Measurements from ENCODE around the gene LAMA5.

DNA sequence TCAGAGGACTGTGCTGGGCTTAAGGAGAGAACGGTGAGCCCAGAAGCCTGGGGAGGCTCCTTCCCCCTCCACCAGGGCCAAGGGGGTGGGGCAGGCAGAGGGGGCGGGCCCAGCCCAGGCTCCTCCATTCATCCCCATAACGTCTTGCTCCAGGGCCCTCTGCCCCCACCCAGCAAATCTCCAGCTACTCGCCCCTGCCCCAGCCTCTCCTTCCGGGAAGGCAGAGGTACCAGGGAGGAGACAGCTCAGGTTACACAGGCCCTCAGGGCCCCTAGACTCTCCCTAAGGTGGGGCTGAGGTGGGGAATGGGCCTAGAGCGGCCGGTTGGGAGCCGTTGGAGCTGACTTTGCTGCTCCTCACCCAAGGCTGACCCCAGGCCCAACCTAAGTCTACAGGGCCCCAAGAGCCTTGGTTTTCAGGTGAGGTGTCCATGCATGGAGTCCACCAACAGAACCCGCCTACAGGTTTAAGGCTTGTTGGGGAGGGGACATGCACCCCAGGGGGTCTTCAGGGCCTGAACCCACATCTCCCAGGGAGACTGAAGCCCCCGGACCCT is 1.2 kb downstream of the LAMA5 start:
- TF ChIP-seq, protein P1, sequence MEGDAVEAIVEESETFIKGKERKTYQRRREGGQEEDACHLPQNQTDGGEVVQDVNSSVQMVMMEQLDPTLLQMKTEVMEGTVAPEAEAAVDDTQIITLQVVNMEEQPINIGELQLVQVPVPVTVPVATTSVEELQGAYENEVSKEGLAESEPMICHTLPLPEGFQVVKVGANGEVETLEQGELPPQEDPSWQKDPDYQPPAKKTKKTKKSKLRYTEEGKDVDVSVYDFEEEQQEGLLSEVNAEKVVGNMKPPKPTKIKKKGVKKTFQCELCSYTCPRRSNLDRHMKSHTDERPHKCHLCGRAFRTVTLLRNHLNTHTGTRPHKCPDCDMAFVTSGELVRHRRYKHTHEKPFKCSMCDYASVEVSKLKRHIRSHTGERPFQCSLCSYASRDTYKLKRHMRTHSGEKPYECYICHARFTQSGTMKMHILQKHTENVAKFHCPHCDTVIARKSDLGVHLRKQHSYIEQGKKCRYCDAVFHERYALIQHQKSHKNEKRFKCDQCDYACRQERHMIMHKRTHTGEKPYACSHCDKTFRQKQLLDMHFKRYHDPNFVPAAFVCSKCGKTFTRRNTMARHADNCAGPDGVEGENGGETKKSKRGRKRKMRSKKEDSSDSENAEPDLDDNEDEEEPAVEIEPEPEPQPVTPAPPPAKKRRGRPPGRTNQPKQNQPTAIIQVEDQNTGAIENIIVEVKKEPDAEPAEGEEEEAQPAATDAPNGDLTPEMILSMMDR (IDR thresholded peaks at IDR 0.05; ENCODE audit: control extremely low read depth in 1 of 3, insufficient read depth in 1 of 3, low read depth in 1 of 3, low read length in 3 of 3) = no peak
- TF ChIP-seq POLR2A (IDR thresholded peaks at IDR 0.05; ENCODE audit: control extremely low read depth in 1 of 2, low read depth in 2 of 2, low read length in 2 of 2) (peak in 1 of 2 experiments; percentile 28; a peak in 1 of 3 replicates), TAF1 (IDR thresholded peaks at IDR 0.05; ENCODE audit: low read depth, low read length) (no peak), KDM1A (IDR thresholded peaks at IDR 0.05; ENCODE audit: borderline replicate concordance, low read length) (no peak), SUZ12 (IDR thresholded peaks at IDR 0.05; ENCODE audit: low read length) (no peak)

Measured in H1 (cell line).